Measurements from ENCODE around the gene PHACTR1.

The PHACTR1 gene

GRCh38 chr6:12714022-12714421, 2.5 kb upstream of the PHACTR1 start:
- no peak for ATAC-seq
- TF ChIP-seq TCF4 (CRISPR knock-in tag; IDR thresholded peaks at IDR 0.05; ENCODE audit: borderline replicate concordance), result no peak
- no peak for TF ChIP-seq TOX (CRISPR knock-in tag; IDR thresholded peaks at IDR 0.05; ENCODE audit: borderline replicate concordance)
- no peak for TF ChIP-seq SNAI2 (CRISPR knock-in tag; IDR thresholded peaks at IDR 0.05)
- TF ChIP-seq BACH2 (CRISPR knock-in tag; IDR thresholded peaks at IDR 0.05; ENCODE audit: borderline replicate concordance), result no peak
- TF ChIP-seq ESRRG (CRISPR knock-in tag; IDR thresholded peaks at IDR 0.05), result no peak
- no peak for TF ChIP-seq CREB5 (CRISPR knock-in tag; IDR thresholded peaks at IDR 0.05; ENCODE audit: low read depth)
- no peak for TF ChIP-seq ZFP30 (CRISPR knock-in tag; IDR thresholded peaks at IDR 0.05)
- no peak for TF ChIP-seq ZC3H10 (CRISPR knock-in tag; IDR thresholded peaks at IDR 0.05)
- TF ChIP-seq ZNF565 (CRISPR knock-in tag; conservative IDR thresholded peaks at IDR 0.05; ENCODE audit: low read depth), result no peak
- TF ChIP-seq ZFP3 (CRISPR knock-in tag; IDR thresholded peaks at IDR 0.05), result no peak
- TF ChIP-seq PPARA (CRISPR knock-in tag; IDR thresholded peaks at IDR 0.05; ENCODE audit: borderline replicate concordance), result no peak
- TF ChIP-seq OSR1 (CRISPR knock-in tag; IDR thresholded peaks at IDR 0.05), result no peak
- no peak for TF ChIP-seq POU6F1 (CRISPR knock-in tag; IDR thresholded peaks at IDR 0.05; ENCODE audit: borderline replicate concordance, low read depth)
- no peak for TF ChIP-seq ZNF8 (CRISPR knock-in tag; IDR thresholded peaks at IDR 0.05)

GRCh38 chr6:12715437-12715836, 1.1 kb upstream of the PHACTR1 start:
- ATAC-seq, result no peak
- TF ChIP-seq TOX (CRISPR knock-in tag; IDR thresholded peaks at IDR 0.05; ENCODE audit: borderline replicate concordance), result no peak
- no peak for TF ChIP-seq ISL1 (CRISPR knock-in tag; IDR thresholded peaks at IDR 0.05)
- no peak for TF ChIP-seq SNAI2 (CRISPR knock-in tag; IDR thresholded peaks at IDR 0.05)
- TF ChIP-seq CREB5 (CRISPR knock-in tag; IDR thresholded peaks at IDR 0.05; ENCODE audit: low read depth), result no peak
- no peak for TF ChIP-seq ZNF8 (CRISPR knock-in tag; IDR thresholded peaks at IDR 0.05)
- TF ChIP-seq TCF4 (CRISPR knock-in tag; IDR thresholded peaks at IDR 0.05; ENCODE audit: borderline replicate concordance), result no peak
- no peak for TF ChIP-seq ZC3H10 (CRISPR knock-in tag; IDR thresholded peaks at IDR 0.05)
- TF ChIP-seq ESRRG (CRISPR knock-in tag; IDR thresholded peaks at IDR 0.05), result no peak
- no peak for TF ChIP-seq ZFP30 (CRISPR knock-in tag; IDR thresholded peaks at IDR 0.05)
- TF ChIP-seq GLIS3 (CRISPR knock-in tag; IDR thresholded peaks at IDR 0.05), result no peak
- no peak for TF ChIP-seq RARB (CRISPR knock-in tag; IDR thresholded peaks at IDR 0.05)
- no peak for TF ChIP-seq ARNTL (CRISPR knock-in tag; IDR thresholded peaks at IDR 0.05; ENCODE audit: borderline replicate concordance, low read depth)
- no peak for TF ChIP-seq CSDC2 (CRISPR knock-in tag; IDR thresholded peaks at IDR 0.05)
- TF ChIP-seq ZNF70 (CRISPR knock-in tag; IDR thresholded peaks at IDR 0.05), result no peak
- TF ChIP-seq BACH2 (CRISPR knock-in tag; IDR thresholded peaks at IDR 0.05; ENCODE audit: borderline replicate concordance), result no peak
- no peak for TF ChIP-seq PPARA (CRISPR knock-in tag; IDR thresholded peaks at IDR 0.05; ENCODE audit: borderline replicate concordance)
- TF ChIP-seq PATZ1 (CRISPR knock-in tag; IDR thresholded peaks at IDR 0.05; ENCODE audit: borderline replicate concordance), result no peak
- no peak for TF ChIP-seq TSHZ2 (CRISPR knock-in tag; IDR thresholded peaks at IDR 0.05)
- TF ChIP-seq ZFP3 (CRISPR knock-in tag; IDR thresholded peaks at IDR 0.05), result no peak
- no peak for TF ChIP-seq POU6F1 (CRISPR knock-in tag; IDR thresholded peaks at IDR 0.05; ENCODE audit: borderline replicate concordance, low read depth)

All from SK-N-SH treated with all-trans-retinoic acid at 6 μM for 48 hours (cell line).